ENCODE data around the gene CBX5. TPM values are rescaled to one million over a fixed set of nuclear protein-coding genes. Genes with fewer than 3 reads are reported as not detected.
A peak's percentile ranks its signal among the peaks of the same experiment; 100 is the strongest.

Gene CBX5
- total RNA-seq, 1 experiment from 2014 or later = 173 TPM

- BruUV-seq (replicated peaks) = no TSS peak
- H3K9me3 Mint-ChIP-seq (ENCODE audit: low read depth, unreplicated experiment) = no peaks in the 10 kb centered on the region
- CTCF ChIA-PET = interaction anchor here (0.7 kb wide), 1 partner anchor 1448 kb away, joined by 3 read pairs; no protein-coding TSS in a partner anchor
- no peak overlapping the region for H3K4me3 Mint-ChIP-seq (ENCODE audit: low read depth, unreplicated experiment)
- H3K4me1 Mint-ChIP-seq (ENCODE audit: low read depth, unreplicated experiment) = peaks cover 15% of the 10 kb centered on the region
- no peaks in the 10 kb centered on the region for H3K27me3 Mint-ChIP-seq (ENCODE audit: unreplicated experiment)
- DNase-seq = no peak
- no peak overlapping the region for H3K27ac Mint-ChIP-seq (ENCODE audit: unreplicated experiment)
- intact Hi-C loops (cut with micrococcal nuclease; ENCODE audit: unreplicated experiment) = no loop called here
- TF ChIP-seq CTCF (IDR thresholded peaks at IDR 0.05; ENCODE audit: unreplicated experiment) = no peak
- peaks cover 19% of the 10 kb centered on the region for H3K36me3 Mint-ChIP-seq (ENCODE audit: insufficient read depth, unreplicated experiment)
These were observed 14.5 kb downstream of the CBX5 start for GRCh38 chr12:54265364-54265812.

GRCh38 chr12:54262403-54262925 lies 17.5 kb downstream of the CBX5 start:
- no peaks in the 10 kb centered on the region for H3K27me3 Mint-ChIP-seq (ENCODE audit: unreplicated experiment)
- peaks cover 11% of the 10 kb centered on the region for H3K36me3 Mint-ChIP-seq (ENCODE audit: insufficient read depth, unreplicated experiment)
- CTCF ChIA-PET = interaction anchor here (0.6 kb wide), 3 partner anchors 20 to 121 kb away, joined by 3 to 9 read pairs (median 8); no protein-coding TSS in a partner anchor
- no peak for DNase-seq
- BruUV-seq (replicated peaks) = no TSS peak
- no peak overlapping the region for H3K27ac Mint-ChIP-seq (ENCODE audit: unreplicated experiment)
- H3K9me3 Mint-ChIP-seq (ENCODE audit: low read depth, unreplicated experiment) = no peaks in the 10 kb centered on the region
- intact Hi-C loops (cut with micrococcal nuclease; ENCODE audit: unreplicated experiment) = no loop called here
- TF ChIP-seq CTCF (IDR thresholded peaks at IDR 0.05; ENCODE audit: unreplicated experiment) = no peak
- no peak overlapping the region for H3K4me3 Mint-ChIP-seq (ENCODE audit: low read depth, unreplicated experiment)
- H3K4me1 Mint-ChIP-seq (ENCODE audit: low read depth, unreplicated experiment) = peaks cover 15% of the 10 kb centered on the region

GRCh38 chr12:54261815-54262402 lies 18.0 kb downstream of the CBX5 start:
- Mint-ChIP-seq H3K4me1 (ENCODE audit: low read depth, unreplicated experiment) (peaks cover 15% of the 10 kb centered on the region), H3K27me3 (ENCODE audit: unreplicated experiment) (no peaks in the 10 kb centered on the region), H3K9me3 (ENCODE audit: low read depth, unreplicated experiment) (no peaks in the 10 kb centered on the region), H3K4me3 (ENCODE audit: low read depth, unreplicated experiment) (no peak overlapping the region), H3K27ac (ENCODE audit: unreplicated experiment) (no peak overlapping the region), H3K36me3 (ENCODE audit: insufficient read depth, unreplicated experiment) (peaks cover 11% of the 10 kb centered on the region)
- CTCF ChIA-PET = interaction anchor here (0.6 kb wide), 2 partner anchors 73 to 121 kb away, joined by 3 read pairs; no protein-coding TSS in a partner anchor
- intact Hi-C loops (cut with micrococcal nuclease; ENCODE audit: unreplicated experiment) = no loop called here
- no peak for TF ChIP-seq CTCF (IDR thresholded peaks at IDR 0.05; ENCODE audit: unreplicated experiment)
- no peak for DNase-seq
- no TSS peak for BruUV-seq (replicated peaks)

- Mint-ChIP-seq H3K27me3 (ENCODE audit: unreplicated experiment) (no peaks in the 10 kb centered on the region), H3K9me3 (ENCODE audit: low read depth, unreplicated experiment) (no peaks in the 10 kb centered on the region), H3K27ac (ENCODE audit: unreplicated experiment) (peak overlapping the region; percentile 47), H3K4me1 (ENCODE audit: low read depth, unreplicated experiment) (peaks cover 15% of the 10 kb centered on the region), H3K36me3 (ENCODE audit: insufficient read depth, unreplicated experiment) (peaks cover 27% of the 10 kb centered on the region), H3K4me3 (ENCODE audit: low read depth, unreplicated experiment) (peak overlapping the region; percentile 45)
- intact Hi-C loops (cut with micrococcal nuclease; ENCODE audit: unreplicated experiment) = loop anchor here (2.0 to 10.0 kb wide), 2 partner anchors 65 to 105 kb away; partner anchors contain the start of genes COPZ1 and GPR84
- no peak for TF ChIP-seq CTCF (IDR thresholded peaks at IDR 0.05; ENCODE audit: unreplicated experiment)
- no TSS peak for BruUV-seq (replicated peaks)
- DNase-seq = peak; percentile 66
- CTCF ChIA-PET = interaction anchor here (0.6 to 2.4 kb wide), 5 partner anchors 8 to 109 kb away, joined by 5 to 14 read pairs (median 8); partner anchors contain the start of genes CBX5, COPZ1 and HNRNPA1
These were observed 20.5 kb downstream of the CBX5 start for GRCh38 chr12:54259194-54260011.
